HEK293 (cell line): ENCODE data around the gene HEXIM1.

ENCODE experiments used
- CTCF ChIP-seq: fragments of 450-650 bp; formaldehyde crosslinking; IDR thresholded peaks from 2 replicates; pipeline ENCODE4 v1.5.1; 2016; ENCODE audit warnings: missing biosample characterization, missing genetic modification characterization
- HOXA7 ChIP-seq: sonication (generic); formaldehyde crosslinking; IDR thresholded peaks from 2 replicates; pipeline ENCODE4 v1.8.1; 2022; ENCODE audit warnings: missing genetic modification reagents, borderline replicate concordance
- KLF16 ChIP-seq: fragments of 450-650 bp; formaldehyde crosslinking; IDR thresholded peaks from 2 replicates; pipeline ENCODE4 v1.5.1; 2017; ENCODE audit warnings: missing biosample characterization, missing genetic modification characterization
- KLF8 ChIP-seq: fragments of 450-650 bp; formaldehyde crosslinking; IDR thresholded peaks from 2 replicates; pipeline ENCODE4 v1.5.1; 2016; ENCODE audit warnings: missing biosample characterization, missing genetic modification characterization
- KLF9 ChIP-seq: fragments of 450-650 bp; formaldehyde crosslinking; IDR thresholded peaks from 2 replicates; pipeline ENCODE4 v1.5.1; 2016; ENCODE audit warnings: missing biosample characterization, missing genetic modification characterization, low read depth
- SP3 ChIP-seq: fragments of 450-650 bp; formaldehyde crosslinking; IDR thresholded peaks from 2 replicates; pipeline ENCODE4 v1.5.1; 2016; ENCODE audit warnings: missing biosample characterization, missing genetic modification characterization
- ZBTB21 ChIP-seq: fragments of 450-650 bp; formaldehyde crosslinking; IDR thresholded peaks from 2 replicates; pipeline ENCODE4 v1.5.1; 2017; ENCODE audit warnings: missing biosample characterization, missing genetic modification characterization
- ZNF274 ChIP-seq, 2 experiments: fragments of 200-500 bp in 1 of 2; fragments of 450-650 bp in 1 of 2; sonication (Bioruptor generic) in 1 of 2; formaldehyde crosslinking in 1 of 2; IDR thresholded peaks; 2 replicates each; pipeline versions ENCODE4 v1.5.1 to v1.6.1; 2014 to 2016; ENCODE audit warnings: borderline replicate concordance in 1 of 2, inconsistent platforms in 1 of 2, low read length in 1 of 2, missing biosample characterization in 1 of 2, missing genetic modification characterization in 1 of 2
- ZNF423 ChIP-seq: fragments of 450-650 bp; formaldehyde crosslinking; IDR thresholded peaks from 2 replicates; pipeline ENCODE4 v1.5.1; 2016; ENCODE audit warnings: missing biosample characterization, missing genetic modification characterization
- ZNF768 ChIP-seq: fragments of 450-650 bp; formaldehyde crosslinking; IDR thresholded peaks from 2 replicates; pipeline ENCODE4 v1.5.1; 2018; ENCODE audit warnings: missing biosample characterization, mild to moderate bottlenecking, missing genetic modification characterization
- ZSCAN18 ChIP-seq: fragments of 450-650 bp; formaldehyde crosslinking; IDR thresholded peaks from 2 replicates; pipeline ENCODE4 v1.5.1; 2016; ENCODE audit warnings: missing biosample characterization, missing genetic modification characterization
- TF ChIP-seq, protein P1 (sequence below): fragments of 450-650 bp; formaldehyde crosslinking; IDR thresholded peaks from 2 replicates; pipeline ENCODE4 v1.5.1; 2017; ENCODE audit warnings: missing biosample characterization, missing genetic modification characterization
- TF ChIP-seq, protein P2 (sequence below): fragments of 450-650 bp; formaldehyde crosslinking; conservative IDR thresholded peaks from 2 replicates; pipeline ENCODE4 v1.5.1; 2016; ENCODE audit warnings: low read depth, missing biosample characterization, missing genetic modification characterization

GRCh38 chr17:45123076-45123770, 25.1 kb upstream of the HEXIM1 start:
- no peak for TF ChIP-seq CTCF
- TF ChIP-seq, protein P1, sequence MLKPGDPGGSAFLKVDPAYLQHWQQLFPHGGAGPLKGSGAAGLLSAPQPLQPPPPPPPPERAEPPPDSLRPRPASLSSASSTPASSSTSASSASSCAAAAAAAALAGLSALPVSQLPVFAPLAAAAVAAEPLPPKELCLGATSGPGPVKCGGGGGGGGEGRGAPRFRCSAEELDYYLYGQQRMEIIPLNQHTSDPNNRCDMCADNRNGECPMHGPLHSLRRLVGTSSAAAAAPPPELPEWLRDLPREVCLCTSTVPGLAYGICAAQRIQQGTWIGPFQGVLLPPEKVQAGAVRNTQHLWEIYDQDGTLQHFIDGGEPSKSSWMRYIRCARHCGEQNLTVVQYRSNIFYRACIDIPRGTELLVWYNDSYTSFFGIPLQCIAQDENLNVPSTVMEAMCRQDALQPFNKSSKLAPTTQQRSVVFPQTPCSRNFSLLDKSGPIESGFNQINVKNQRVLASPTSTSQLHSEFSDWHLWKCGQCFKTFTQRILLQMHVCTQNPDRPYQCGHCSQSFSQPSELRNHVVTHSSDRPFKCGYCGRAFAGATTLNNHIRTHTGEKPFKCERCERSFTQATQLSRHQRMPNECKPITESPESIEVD, result no peak
- TF ChIP-seq SP3 (tag by site-specific recombination), result no peak
- TF ChIP-seq ZNF274 (IDR thresholded peaks at IDR 0.05; ENCODE audit: low read length), result no peak
- TF ChIP-seq ZNF274 (tag by site-specific recombination; IDR thresholded peaks at IDR 0.05; ENCODE audit: borderline replicate concordance), result no peak
- no peak for TF ChIP-seq ZBTB21 (tag by site-specific recombination)
- TF ChIP-seq KLF9 (tag by site-specific recombination), result no peak
- TF ChIP-seq KLF16 (tag by site-specific recombination), result no peak
- TF ChIP-seq, protein P2, sequence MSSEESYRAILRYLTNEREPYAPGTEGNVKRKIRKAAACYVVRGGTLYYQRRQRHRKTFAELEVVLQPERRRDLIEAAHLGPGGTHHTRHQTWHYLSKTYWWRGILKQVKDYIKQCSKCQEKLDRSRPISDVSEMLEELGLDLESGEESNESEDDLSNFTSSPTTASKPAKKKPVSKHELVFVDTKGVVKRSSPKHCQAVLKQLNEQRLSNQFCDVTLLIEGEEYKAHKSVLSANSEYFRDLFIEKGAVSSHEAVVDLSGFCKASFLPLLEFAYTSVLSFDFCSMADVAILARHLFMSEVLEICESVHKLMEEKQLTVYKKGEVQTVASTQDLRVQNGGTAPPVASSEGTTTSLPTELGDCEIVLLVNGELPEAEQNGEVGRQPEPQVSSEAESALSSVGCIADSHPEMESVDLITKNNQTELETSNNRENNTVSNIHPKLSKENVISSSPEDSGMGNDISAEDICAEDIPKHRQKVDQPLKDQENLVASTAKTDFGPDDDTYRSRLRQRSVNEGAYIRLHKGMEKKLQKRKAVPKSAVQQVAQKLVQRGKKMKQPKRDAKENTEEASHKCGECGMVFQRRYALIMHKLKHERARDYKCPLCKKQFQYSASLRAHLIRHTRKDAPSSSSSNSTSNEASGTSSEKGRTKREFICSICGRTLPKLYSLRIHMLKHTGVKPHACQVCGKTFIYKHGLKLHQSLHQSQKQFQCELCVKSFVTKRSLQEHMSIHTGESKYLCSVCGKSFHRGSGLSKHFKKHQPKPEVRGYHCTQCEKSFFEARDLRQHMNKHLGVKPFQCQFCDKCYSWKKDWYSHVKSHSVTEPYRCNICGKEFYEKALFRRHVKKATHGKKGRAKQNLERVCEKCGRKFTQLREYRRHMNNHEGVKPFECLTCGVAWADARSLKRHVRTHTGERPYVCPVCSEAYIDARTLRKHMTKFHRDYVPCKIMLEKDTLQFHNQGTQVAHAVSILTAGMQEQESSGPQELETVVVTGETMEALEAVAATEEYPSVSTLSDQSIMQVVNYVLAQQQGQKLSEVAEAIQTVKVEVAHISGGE, result no peak
- no peak for TF ChIP-seq KLF8 (tag by site-specific recombination)
- no peak for TF ChIP-seq ZNF768 (tag by site-specific recombination)
- no peak for TF ChIP-seq ZSCAN18 (tag by site-specific recombination)
- TF ChIP-seq HOXA7 (CRISPR knock-in tag), result no peak
- TF ChIP-seq ZNF423 (tag by site-specific recombination), result no peak
